ENCODE results near the gene CDH5.

CDH5 gene

GRCh38 chr16:66387817-66388332, 21.4 kb downstream of the CDH5 start:
- TF ChIP-seq POLR2AphosphoS5 (IDR thresholded peaks at IDR 0.05; ENCODE audit: low read depth, low read length), result no peak
- TF ChIP-seq REST (IDR thresholded peaks at IDR 0.05; ENCODE audit: insufficient read depth in 1 of 2, low read depth in 2 of 2, low read length in 2 of 2), result no peak
- no peak for TF ChIP-seq FOXP2 (optimal IDR thresholded peaks at IDR 0.05; ENCODE audit: borderline replicate concordance, extremely low read depth, extremely low read length, insufficient read depth)
- no peak for TF ChIP-seq TAF1 (IDR thresholded peaks at IDR 0.05; ENCODE audit: borderline replicate concordance, insufficient read depth, low read length)
- no peak for TF ChIP-seq SIN3A (IDR thresholded peaks at IDR 0.05; ENCODE audit: borderline replicate concordance, insufficient read depth, low read length)

GRCh38 chr16:66388350-66389139, 22.1 kb downstream of the CDH5 start:
- no peak for TF ChIP-seq POLR2AphosphoS5 (IDR thresholded peaks at IDR 0.05; ENCODE audit: low read depth, low read length)

GRCh38 chr16:66389256-66390176, 23.0 kb downstream of the CDH5 start:
- TF ChIP-seq TAF1 (IDR thresholded peaks at IDR 0.05; ENCODE audit: borderline replicate concordance, insufficient read depth, low read length) (no peak), REST (IDR thresholded peaks at IDR 0.05; ENCODE audit: insufficient read depth in 1 of 2, low read depth in 2 of 2, low read length in 2 of 2) (no peak), FOXP2 (optimal IDR thresholded peaks at IDR 0.05; ENCODE audit: borderline replicate concordance, extremely low read depth, extremely low read length, insufficient read depth) (no peak), SIN3A (IDR thresholded peaks at IDR 0.05; ENCODE audit: borderline replicate concordance, insufficient read depth, low read length) (no peak), POLR2AphosphoS5 (IDR thresholded peaks at IDR 0.05; ENCODE audit: low read depth, low read length) (no peak)

GRCh38 chr16:66390346-66391108, 24.0 kb downstream of the CDH5 start:
- no peak for TF ChIP-seq TAF1 (IDR thresholded peaks at IDR 0.05; ENCODE audit: borderline replicate concordance, insufficient read depth, low read length)
- TF ChIP-seq FOXP2 (optimal IDR thresholded peaks at IDR 0.05; ENCODE audit: borderline replicate concordance, extremely low read depth, extremely low read length, insufficient read depth), result no peak
- TF ChIP-seq REST (IDR thresholded peaks at IDR 0.05; ENCODE audit: insufficient read depth in 1 of 2, low read depth in 2 of 2, low read length in 2 of 2), result peak in 1 of 2 experiments; percentile 57; a peak in 2 of 4 replicates
- no peak for TF ChIP-seq POLR2AphosphoS5 (IDR thresholded peaks at IDR 0.05; ENCODE audit: low read depth, low read length)
- TF ChIP-seq SIN3A (IDR thresholded peaks at IDR 0.05; ENCODE audit: borderline replicate concordance, insufficient read depth, low read length), result no peak

Measured in PFSK-1 (cell line).